MM.1S (cell line): Measurements from ENCODE around the gene FAM50B.

Experiments
- DNase-seq: peaks from one replicate; pipeline ENCODE4 v3.0.0-alpha.2; 2015
- H2AFZ ChIP-seq: fragments of 300-600 bp; sonication (generic); 2 replicates; pipeline ENCODE4 v1.6.0; 2016; ENCODE audit warnings: antibody characterized with exemption, low read length
- H3F3A ChIP-seq: fragments of 300-600 bp; sonication (generic); 2 replicates; pipeline ENCODE4 v1.6.1; 2016; ENCODE audit warnings: mild to moderate bottlenecking, antibody characterized with exemption, low read length, moderate library complexity, mixed read lengths; ENCODE audit not compliant: insufficient read depth
- H3K27ac ChIP-seq: fragments of 300-600 bp; sonication (generic); 2 replicates; pipeline ENCODE4 v1.5.1; 2016; ENCODE audit warnings: mild to moderate bottlenecking, low read length
- H3K27me3 ChIP-seq: fragments of 300-600 bp; sonication (generic); replicated peaks from 2 replicates; pipeline ENCODE4 v1.6.0; 2016; ENCODE audit warnings: low read length; ENCODE audit not compliant: insufficient read depth
- H3K36me3 ChIP-seq: fragments of 300-600 bp; sonication (generic); replicated peaks from 2 replicates; pipeline ENCODE4 v1.6.1; 2016; ENCODE audit warnings: mild to moderate bottlenecking, low read length, mixed read lengths; ENCODE audit not compliant: insufficient read depth
- H3K4me1 ChIP-seq: fragments of 300-600 bp; sonication (generic); 2 replicates; pipeline ENCODE4 v1.6.1; 2016; ENCODE audit warnings: low read length, mixed read lengths
- H3K4me2 ChIP-seq: fragments of 300-600 bp; sonication (generic); 2 replicates; pipeline ENCODE4 v1.6.0; 2016; ENCODE audit warnings: low read depth, low read length
- H3K4me3 ChIP-seq: fragments of 300-600 bp; sonication (generic); 2 replicates; pipeline ENCODE4 v1.5.1; 2016; ENCODE audit warnings: low read length, mixed read lengths
- H3K79me2 ChIP-seq: fragments of 300-600 bp; sonication (generic); 2 replicates; pipeline ENCODE4 v1.6.1; 2016; ENCODE audit warnings: mixed run types, low read length, mixed read lengths
- H3K9ac ChIP-seq: fragments of 300-600 bp; sonication (generic); 2 replicates; pipeline ENCODE4 v1.6.1; 2016; ENCODE audit warnings: low read length, mixed read lengths
- H3K9me2 ChIP-seq: fragments of 300-600 bp; sonication (generic); replicated peaks from 2 replicates; pipeline ENCODE4 v1.6.1; 2016; ENCODE audit warnings: mild to moderate bottlenecking, low read length, mixed read lengths; ENCODE audit not compliant: insufficient read depth
- H3K9me3 ChIP-seq: fragments of 300-600 bp; sonication (generic); replicated peaks from 2 replicates; pipeline ENCODE4 v1.6.1; 2016; ENCODE audit warnings: mild to moderate bottlenecking, low read length, mixed read lengths; ENCODE audit not compliant: insufficient read depth
- H4K20me1 ChIP-seq: fragments of 300-600 bp; sonication (generic); 2 replicates; pipeline ENCODE4 v1.6.1; 2016; ENCODE audit warnings: mild to moderate bottlenecking, low read length, moderate library complexity, mixed read lengths; ENCODE audit not compliant: insufficient read depth
- EZH2 ChIP-seq: fragments of 300-600 bp; sonication (generic); optimal IDR thresholded peaks from 2 replicates; pipeline ENCODE3; 2017; ENCODE audit warnings: low read depth, mild to moderate bottlenecking, antibody characterized with exemption, low read length, mixed read lengths
- EZH2phosphoT487 ChIP-seq: fragments of 300-600 bp; sonication (generic); IDR thresholded peaks from 2 replicates; pipeline ENCODE4 v1.6.1; 2018; ENCODE audit warnings: antibody characterized with exemption, low read length
- TF ChIP-seq, protein P1 (sequence below): fragments of 300-600 bp; sonication (generic); IDR thresholded peaks from 2 replicates; pipeline ENCODE4 v1.5.1; 2016; ENCODE audit warnings: antibody characterized with exemption, low read length, mixed read lengths

The FAM50B gene

GRCh38 chr6:3898265-3898994 lies 49.3 kb downstream of the FAM50B start:
- Histone ChIP-seq H3K4me1 (0 out of 2 replicates have a peak, but pooled peaks cover 5% of the 10 kb centered on the region), H3K79me2 (no peaks in the 10 kb centered on the region), H2AFZ (no peak overlapping the region), H4K20me1 (no peaks in the 10 kb centered on the region), H3K4me2 (no peak overlapping the region), H3K36me3 (no peaks in the 10 kb centered on the region), H3K9me2 (no peaks in the 10 kb centered on the region), H3K9me3 (no peaks in the 10 kb centered on the region), H3F3A (no peaks in the 10 kb centered on the region), H3K9ac (no peak overlapping the region), H3K4me3 (no peak overlapping the region), H3K27me3 (no peaks in the 10 kb centered on the region), H3K27ac (no peak overlapping the region)
- TF ChIP-seq EZH2 (no peak), EZH2phosphoT487 (no peak)
- TF ChIP-seq, protein P1, sequence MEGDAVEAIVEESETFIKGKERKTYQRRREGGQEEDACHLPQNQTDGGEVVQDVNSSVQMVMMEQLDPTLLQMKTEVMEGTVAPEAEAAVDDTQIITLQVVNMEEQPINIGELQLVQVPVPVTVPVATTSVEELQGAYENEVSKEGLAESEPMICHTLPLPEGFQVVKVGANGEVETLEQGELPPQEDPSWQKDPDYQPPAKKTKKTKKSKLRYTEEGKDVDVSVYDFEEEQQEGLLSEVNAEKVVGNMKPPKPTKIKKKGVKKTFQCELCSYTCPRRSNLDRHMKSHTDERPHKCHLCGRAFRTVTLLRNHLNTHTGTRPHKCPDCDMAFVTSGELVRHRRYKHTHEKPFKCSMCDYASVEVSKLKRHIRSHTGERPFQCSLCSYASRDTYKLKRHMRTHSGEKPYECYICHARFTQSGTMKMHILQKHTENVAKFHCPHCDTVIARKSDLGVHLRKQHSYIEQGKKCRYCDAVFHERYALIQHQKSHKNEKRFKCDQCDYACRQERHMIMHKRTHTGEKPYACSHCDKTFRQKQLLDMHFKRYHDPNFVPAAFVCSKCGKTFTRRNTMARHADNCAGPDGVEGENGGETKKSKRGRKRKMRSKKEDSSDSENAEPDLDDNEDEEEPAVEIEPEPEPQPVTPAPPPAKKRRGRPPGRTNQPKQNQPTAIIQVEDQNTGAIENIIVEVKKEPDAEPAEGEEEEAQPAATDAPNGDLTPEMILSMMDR: no peak
- no peak for DNase-seq

DNA sequence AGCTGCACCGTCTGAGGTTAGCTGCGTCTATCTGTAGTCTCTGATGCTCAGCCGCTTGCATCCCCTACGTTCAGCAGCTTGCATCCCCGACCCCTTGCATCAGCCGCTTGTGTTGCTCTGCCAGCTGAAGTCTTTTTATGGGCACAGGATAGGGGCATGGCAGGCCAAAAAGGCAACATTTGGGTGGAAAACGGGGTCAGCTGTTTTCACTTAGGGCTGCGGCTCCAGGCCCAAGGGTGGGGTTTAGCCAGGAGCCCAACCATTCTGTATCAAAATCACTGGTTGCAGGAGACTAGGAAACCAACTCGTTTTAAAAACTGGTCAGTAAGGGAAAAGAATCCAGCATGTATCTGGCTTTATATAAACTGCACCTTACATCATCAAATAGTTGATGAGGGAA lies 49.9 kb downstream of the FAM50B start:
- no peaks in the 10 kb centered on the region for H3K9me3 ChIP-seq
- no peaks in the 10 kb centered on the region for H3K27me3 ChIP-seq
- no peak for DNase-seq

DNA sequence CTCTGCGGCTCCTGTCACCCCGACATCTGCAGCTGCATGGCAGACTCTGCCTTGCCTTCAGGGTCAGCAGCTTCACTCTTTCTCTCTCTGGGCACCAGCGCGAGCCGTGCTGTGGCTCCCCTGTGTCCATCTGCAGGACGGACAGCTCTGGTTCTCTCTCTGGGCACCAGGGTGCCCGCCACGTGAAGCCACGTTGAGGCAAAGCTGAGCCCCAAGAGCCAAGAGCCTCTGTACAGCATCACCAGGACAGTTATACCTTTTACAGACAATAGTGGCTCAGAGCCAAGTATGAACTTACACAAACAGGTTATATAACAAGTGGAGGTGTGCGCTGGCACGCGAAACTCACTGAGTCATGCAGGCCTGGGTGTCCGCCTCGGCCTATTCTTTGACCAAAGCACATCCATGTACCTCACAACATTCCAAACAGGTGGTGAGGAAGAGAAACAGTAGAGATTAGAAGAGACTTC lies 50.8 kb downstream of the FAM50B start:
- Histone ChIP-seq H3K4me1 (0 out of 2 replicates have a peak, but pooled peaks cover 5% of the 10 kb centered on the region), H3K4me3 (no peak overlapping the region), H2AFZ (no peak overlapping the region), H3F3A (no peaks in the 10 kb centered on the region), H3K36me3 (no peaks in the 10 kb centered on the region), H3K4me2 (no peak overlapping the region), H3K9me3 (no peaks in the 10 kb centered on the region), H4K20me1 (no peaks in the 10 kb centered on the region), H3K9ac (no peak overlapping the region), H3K27ac (no peak overlapping the region), H3K9me2 (no peaks in the 10 kb centered on the region), H3K27me3 (no peaks in the 10 kb centered on the region), H3K79me2 (no peaks in the 10 kb centered on the region)
- TF ChIP-seq EZH2 (no peak), EZH2phosphoT487 (no peak)
- TF ChIP-seq, protein P1: no peak
- DNase-seq: no peak

More for the DNA sequence above, 49.9 kb downstream of the FAM50B start:
- TF ChIP-seq, protein P1: no peak
- TF ChIP-seq EZH2phosphoT487 (no peak), EZH2 (no peak)
- Histone ChIP-seq H3K27ac (no peak overlapping the region), H3F3A (no peaks in the 10 kb centered on the region), H3K36me3 (no peaks in the 10 kb centered on the region), H2AFZ (no peak overlapping the region), H4K20me1 (no peaks in the 10 kb centered on the region), H3K9ac (no peak overlapping the region), H3K4me3 (no peak overlapping the region), H3K9me2 (no peaks in the 10 kb centered on the region), H3K4me2 (no peak overlapping the region), H3K4me1 (0 out of 2 replicates have a peak, but pooled peaks cover 5% of the 10 kb centered on the region), H3K79me2 (no peaks in the 10 kb centered on the region)
